Astrocyte (in vitro differentiated cells and primary cell): Measurements from ENCODE around the gene UBE2E2. TPM values are rescaled to one million over a fixed set of nuclear protein-coding genes. Genes with fewer than 3 reads are reported as not detected.

Experiments
- DNase-seq: peaks from one replicate; pipeline ENCODE4 v3.0.0-alpha.2; 2010; ENCODE audit warnings: low read depth
- FAIRE-seq: peaks from 2 replicates; lab custom pipeline; 2011; peaks lifted over from hg19 to GRCh38; lab: Jason Lieb, UNC
- H2AFZ ChIP-seq: 2 replicates; pipeline ENCODE4 v1.6.0; 2012; ENCODE audit warnings: low read depth, low read length, inconsistent platforms
- H3K27ac ChIP-seq: 2 replicates; pipeline ENCODE4 v1.5.1; 2011; ENCODE audit warnings: low read depth, low read length, inconsistent platforms
- H3K27me3 ChIP-seq: 2 replicates; pipeline ENCODE4 v1.6.0; 2011; ENCODE audit warnings: low read length, inconsistent platforms; ENCODE audit not compliant: insufficient read depth
- H3K36me3 ChIP-seq: 2 replicates; pipeline ENCODE4 v1.5.1; 2011; ENCODE audit warnings: low read length, inconsistent platforms; ENCODE audit not compliant: insufficient read depth
- H3K4me1 ChIP-seq: 2 replicates; pipeline ENCODE4 v1.5.1; 2011; ENCODE audit warnings: low read length, inconsistent platforms; ENCODE audit not compliant: insufficient read depth
- H3K4me2 ChIP-seq: 2 replicates; pipeline ENCODE4 v1.6.0; 2012; ENCODE audit warnings: low read length, inconsistent platforms
- H3K4me3 ChIP-seq: 2 replicates; pipeline ENCODE4 v1.5.1; 2011; ENCODE audit warnings: low read depth, mild to moderate bottlenecking, low read length, inconsistent platforms; ENCODE audit not compliant: insufficient read depth
- H3K79me2 ChIP-seq: 2 replicates; pipeline ENCODE4 v1.6.0; 2012; ENCODE audit warnings: mild to moderate bottlenecking, low read length, inconsistent platforms; ENCODE audit not compliant: insufficient read depth
- H3K9ac ChIP-seq: 2 replicates; pipeline ENCODE4 v1.6.0; 2012; ENCODE audit warnings: mild to moderate bottlenecking, low read length, inconsistent platforms
- H3K9me3 ChIP-seq: 2 replicates; pipeline ENCODE4 v1.5.1; 2012; ENCODE audit warnings: low read depth, mild to moderate bottlenecking, low read length, inconsistent platforms; ENCODE audit not compliant: insufficient read depth
- H4K20me1 ChIP-seq: 2 replicates; pipeline ENCODE4 v1.6.0; 2012; ENCODE audit warnings: low read length, inconsistent platforms; ENCODE audit not compliant: insufficient read depth
- H3K27ac Mint-ChIP-seq: one replicate; pipeline ENCODE4 v1.8.0; 2021; ENCODE audit warnings: mild to moderate bottlenecking, mixed read lengths; ENCODE audit not compliant: unreplicated experiment
- H3K27me3 Mint-ChIP-seq: one replicate; pipeline ENCODE4 v1.8.0; 2021; ENCODE audit warnings: low read depth, mixed read lengths; ENCODE audit not compliant: unreplicated experiment
- H3K36me3 Mint-ChIP-seq: one replicate; pipeline ENCODE4 v1.8.0; 2021; ENCODE audit warnings: low read depth, mixed read lengths; ENCODE audit not compliant: unreplicated experiment
- H3K4me1 Mint-ChIP-seq: one replicate; pipeline ENCODE4 v1.8.0; 2021; ENCODE audit warnings: low read depth, mixed read lengths; ENCODE audit not compliant: unreplicated experiment
- H3K4me3 Mint-ChIP-seq: one replicate; pipeline ENCODE4 v1.8.0; 2021; ENCODE audit warnings: mild to moderate bottlenecking, moderate library complexity, mixed read lengths; ENCODE audit not compliant: unreplicated experiment
- H3K9me3 Mint-ChIP-seq: one replicate; pipeline ENCODE4 v1.8.0; 2021; ENCODE audit warnings: mild to moderate bottlenecking, mixed read lengths; ENCODE audit not compliant: unreplicated experiment
- EZH2 ChIP-seq: IDR thresholded peaks from 2 replicates; pipeline ENCODE4 v1.6.1; 2012; ENCODE audit warnings: mild to moderate bottlenecking, low read length, inconsistent platforms; ENCODE audit not compliant: insufficient read depth
- total RNA-seq: library from RNA; stranded (reverse); gene quantifications from 2 replicates; pipeline ENCODE4 v1.2.1, GENCODE V29; 2021
- TF ChIP-seq, protein P1 (sequence below): IDR thresholded peaks from 2 replicates; pipeline ENCODE4 v1.5.1; 2011; ENCODE audit warnings: low read depth, mild to moderate bottlenecking, inconsistent platforms, low read length, moderate library complexity; ENCODE audit not compliant: insufficient read depth

Gene UBE2E2
- total RNA-seq, 1 donor from 2014 or later = 89.8 TPM

DNA sequence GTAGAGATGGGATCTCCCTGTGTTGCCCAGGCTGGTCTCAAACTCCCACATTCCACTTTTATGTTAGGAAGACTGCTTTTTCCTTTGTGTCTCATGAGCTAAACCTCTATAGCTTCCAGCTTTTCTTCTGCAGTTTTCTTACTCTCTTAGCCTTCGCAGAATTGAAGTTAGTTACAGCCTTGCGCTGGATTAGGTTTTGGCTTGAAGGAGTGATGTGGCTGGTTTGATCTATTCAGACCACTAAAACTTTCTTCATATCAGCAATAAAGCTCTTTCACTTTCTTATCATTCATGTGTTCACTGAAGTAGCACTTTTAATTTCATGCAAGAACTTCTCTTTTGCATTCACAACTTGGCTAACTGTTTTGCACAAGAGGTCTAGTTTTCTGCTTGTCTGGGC, 254.6 kb downstream of the UBE2E2 start:
- Histone ChIP-seq H3K9me3 (no peaks in the 10 kb centered on the region), H3K9ac (no peak overlapping the region), H3K27ac (no peak overlapping the region), H3K79me2 (no peaks in the 10 kb centered on the region), H3K4me1 (peaks cover 10% of the 10 kb centered on the region), H3K4me3 (no peak overlapping the region), H3K27me3 (no peaks in the 10 kb centered on the region), H2AFZ (no peak overlapping the region), H3K4me2 (no peak overlapping the region), H4K20me1 (peaks cover 57% of the 10 kb centered on the region), H3K36me3 (no peaks in the 10 kb centered on the region)
- H3K27ac Mint-ChIP-seq = no peak overlapping the region
- no peaks in the 10 kb centered on the region for H3K9me3 Mint-ChIP-seq
- H3K4me1 Mint-ChIP-seq = peaks cover 10% of the 10 kb centered on the region
- TF ChIP-seq, protein P1, sequence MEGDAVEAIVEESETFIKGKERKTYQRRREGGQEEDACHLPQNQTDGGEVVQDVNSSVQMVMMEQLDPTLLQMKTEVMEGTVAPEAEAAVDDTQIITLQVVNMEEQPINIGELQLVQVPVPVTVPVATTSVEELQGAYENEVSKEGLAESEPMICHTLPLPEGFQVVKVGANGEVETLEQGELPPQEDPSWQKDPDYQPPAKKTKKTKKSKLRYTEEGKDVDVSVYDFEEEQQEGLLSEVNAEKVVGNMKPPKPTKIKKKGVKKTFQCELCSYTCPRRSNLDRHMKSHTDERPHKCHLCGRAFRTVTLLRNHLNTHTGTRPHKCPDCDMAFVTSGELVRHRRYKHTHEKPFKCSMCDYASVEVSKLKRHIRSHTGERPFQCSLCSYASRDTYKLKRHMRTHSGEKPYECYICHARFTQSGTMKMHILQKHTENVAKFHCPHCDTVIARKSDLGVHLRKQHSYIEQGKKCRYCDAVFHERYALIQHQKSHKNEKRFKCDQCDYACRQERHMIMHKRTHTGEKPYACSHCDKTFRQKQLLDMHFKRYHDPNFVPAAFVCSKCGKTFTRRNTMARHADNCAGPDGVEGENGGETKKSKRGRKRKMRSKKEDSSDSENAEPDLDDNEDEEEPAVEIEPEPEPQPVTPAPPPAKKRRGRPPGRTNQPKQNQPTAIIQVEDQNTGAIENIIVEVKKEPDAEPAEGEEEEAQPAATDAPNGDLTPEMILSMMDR = no peak
- no peak for TF ChIP-seq EZH2
- DNase-seq (no peak), FAIRE-seq (no peak)
- peaks cover 7% of the 10 kb centered on the region for H3K36me3 Mint-ChIP-seq
- no peak overlapping the region for H3K4me3 Mint-ChIP-seq
- H3K27me3 Mint-ChIP-seq = no peaks in the 10 kb centered on the region

DNA sequence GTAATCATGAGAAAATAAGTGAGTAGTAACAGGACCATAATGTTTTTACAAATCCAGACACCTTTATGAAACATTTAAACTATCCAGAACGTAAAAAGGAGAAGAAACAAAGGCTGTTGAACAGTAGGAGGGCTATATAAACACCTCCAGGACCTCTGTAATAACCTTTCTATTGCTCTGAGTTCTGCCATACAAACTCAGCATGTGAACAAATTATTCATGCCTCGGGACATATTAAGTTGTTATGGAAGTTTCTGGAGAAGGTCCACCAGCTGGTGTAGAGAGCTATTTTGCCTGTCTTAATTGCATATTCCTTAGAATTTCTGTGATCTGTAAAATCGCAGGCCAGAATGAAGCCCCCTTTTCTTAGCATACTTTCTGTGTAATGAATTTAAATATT, 256.3 kb downstream of the UBE2E2 start:
- Histone ChIP-seq H3K79me2 (no peaks in the 10 kb centered on the region), H3K27me3 (no peaks in the 10 kb centered on the region), H3K27ac (no peak overlapping the region), H3K36me3 (no peaks in the 10 kb centered on the region), H3K4me3 (no peak overlapping the region), H3K9me3 (no peaks in the 10 kb centered on the region), H3K4me1 (peaks cover 10% of the 10 kb centered on the region), H2AFZ (no peak overlapping the region), H3K4me2 (no peak overlapping the region), H3K9ac (no peak overlapping the region), H4K20me1 (peaks cover 50% of the 10 kb centered on the region)
- TF ChIP-seq, protein P1 = no peak
- TF ChIP-seq EZH2 = no peak
- Mint-ChIP-seq H3K36me3 (peaks cover 7% of the 10 kb centered on the region), H3K4me1 (peaks cover 10% of the 10 kb centered on the region), H3K4me3 (no peak overlapping the region), H3K27me3 (no peaks in the 10 kb centered on the region), H3K9me3 (no peaks in the 10 kb centered on the region), H3K27ac (no peak overlapping the region)
- FAIRE-seq (peak; percentile 72), DNase-seq (no peak)

DNA sequence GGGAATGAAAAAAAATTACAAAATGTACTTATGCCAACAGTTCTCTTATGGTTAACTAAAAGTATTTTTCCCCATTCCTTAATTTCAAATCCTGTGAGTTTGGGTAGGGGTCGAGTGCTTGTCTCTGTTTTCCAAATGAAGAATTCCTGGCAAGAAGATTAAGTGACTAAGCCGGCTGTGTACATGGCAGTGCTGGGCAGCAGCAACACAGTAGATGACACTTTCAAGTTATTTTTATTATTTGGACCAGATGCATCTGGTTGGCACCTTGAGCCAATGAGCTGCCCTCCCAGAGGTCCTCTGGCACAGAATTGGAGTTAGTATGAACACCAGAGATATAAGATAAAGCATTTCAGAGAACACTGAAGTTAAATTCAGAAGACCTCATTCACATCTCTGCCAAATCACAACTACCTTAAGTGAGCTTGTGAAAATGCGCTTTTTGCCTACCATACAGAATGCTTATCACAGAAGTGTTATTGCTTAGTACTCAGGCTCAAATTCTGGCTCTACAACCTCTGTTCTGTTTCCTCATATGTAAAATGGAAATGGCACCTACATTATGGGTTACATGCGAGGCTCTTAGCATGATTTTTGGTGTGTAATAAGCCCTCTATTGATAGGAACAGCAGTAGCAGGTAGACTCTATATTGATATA, 256.9 kb downstream of the UBE2E2 start:
- H4K20me1 ChIP-seq = peaks cover 44% of the 10 kb centered on the region
- H3K9me3 Mint-ChIP-seq = no peaks in the 10 kb centered on the region
- peaks cover 7% of the 10 kb centered on the region for H3K36me3 Mint-ChIP-seq
- no peak overlapping the region for H3K4me3 ChIP-seq
- no peaks in the 10 kb centered on the region for H3K27me3 ChIP-seq
- H3K79me2 ChIP-seq = no peaks in the 10 kb centered on the region
- DNase-seq (no peak), FAIRE-seq (no peak)
- no peaks in the 10 kb centered on the region for H3K36me3 ChIP-seq
- peaks cover 10% of the 10 kb centered on the region for H3K4me1 Mint-ChIP-seq
- no peak for TF ChIP-seq EZH2
- TF ChIP-seq, protein P1 = no peak
- no peak overlapping the region for H3K4me3 Mint-ChIP-seq
- H3K27ac Mint-ChIP-seq = no peak overlapping the region
- no peak overlapping the region for H3K27ac ChIP-seq
- no peaks in the 10 kb centered on the region for H3K9me3 ChIP-seq
- H2AFZ ChIP-seq = no peak overlapping the region
- H3K27me3 Mint-ChIP-seq = no peaks in the 10 kb centered on the region
- no peak overlapping the region for H3K9ac ChIP-seq
- no peak overlapping the region for H3K4me2 ChIP-seq
- peaks cover 4% of the 10 kb centered on the region for H3K4me1 ChIP-seq
